ENCODE data around the gene KCNE1. TPM values are rescaled to one million over a fixed set of nuclear protein-coding genes. Genes with fewer than 3 reads are reported as not detected.

KCNE1 gene
- total and polyA plus RNA-seq, 2 of the 13 experiments (the other 11 are each of a cell fraction or from before 2014, with no cell fraction given), result 0.35 TPM; not detected in 1

DNA sequence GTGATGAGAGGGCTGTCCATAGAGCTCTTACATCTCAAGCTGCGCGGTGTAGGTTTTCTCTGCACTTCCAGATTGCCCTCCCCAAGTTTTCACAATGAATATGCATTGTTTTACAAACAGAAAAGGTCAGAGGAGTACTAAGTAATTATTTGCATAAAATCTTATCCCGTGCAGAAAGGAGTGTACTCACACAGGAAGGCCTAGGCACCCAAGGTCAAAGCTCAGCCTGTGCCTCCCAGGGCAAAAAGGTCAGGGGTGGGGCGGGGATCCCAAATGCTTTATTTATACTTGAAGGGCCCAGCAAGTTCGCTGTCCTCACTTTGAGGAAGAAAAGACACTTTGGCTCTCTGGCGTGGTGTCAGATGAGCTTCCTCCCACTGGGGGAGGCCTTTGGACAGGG, 10.3 kb upstream of the KCNE1 start (continued):
- TF ChIP-seq, protein P1, sequence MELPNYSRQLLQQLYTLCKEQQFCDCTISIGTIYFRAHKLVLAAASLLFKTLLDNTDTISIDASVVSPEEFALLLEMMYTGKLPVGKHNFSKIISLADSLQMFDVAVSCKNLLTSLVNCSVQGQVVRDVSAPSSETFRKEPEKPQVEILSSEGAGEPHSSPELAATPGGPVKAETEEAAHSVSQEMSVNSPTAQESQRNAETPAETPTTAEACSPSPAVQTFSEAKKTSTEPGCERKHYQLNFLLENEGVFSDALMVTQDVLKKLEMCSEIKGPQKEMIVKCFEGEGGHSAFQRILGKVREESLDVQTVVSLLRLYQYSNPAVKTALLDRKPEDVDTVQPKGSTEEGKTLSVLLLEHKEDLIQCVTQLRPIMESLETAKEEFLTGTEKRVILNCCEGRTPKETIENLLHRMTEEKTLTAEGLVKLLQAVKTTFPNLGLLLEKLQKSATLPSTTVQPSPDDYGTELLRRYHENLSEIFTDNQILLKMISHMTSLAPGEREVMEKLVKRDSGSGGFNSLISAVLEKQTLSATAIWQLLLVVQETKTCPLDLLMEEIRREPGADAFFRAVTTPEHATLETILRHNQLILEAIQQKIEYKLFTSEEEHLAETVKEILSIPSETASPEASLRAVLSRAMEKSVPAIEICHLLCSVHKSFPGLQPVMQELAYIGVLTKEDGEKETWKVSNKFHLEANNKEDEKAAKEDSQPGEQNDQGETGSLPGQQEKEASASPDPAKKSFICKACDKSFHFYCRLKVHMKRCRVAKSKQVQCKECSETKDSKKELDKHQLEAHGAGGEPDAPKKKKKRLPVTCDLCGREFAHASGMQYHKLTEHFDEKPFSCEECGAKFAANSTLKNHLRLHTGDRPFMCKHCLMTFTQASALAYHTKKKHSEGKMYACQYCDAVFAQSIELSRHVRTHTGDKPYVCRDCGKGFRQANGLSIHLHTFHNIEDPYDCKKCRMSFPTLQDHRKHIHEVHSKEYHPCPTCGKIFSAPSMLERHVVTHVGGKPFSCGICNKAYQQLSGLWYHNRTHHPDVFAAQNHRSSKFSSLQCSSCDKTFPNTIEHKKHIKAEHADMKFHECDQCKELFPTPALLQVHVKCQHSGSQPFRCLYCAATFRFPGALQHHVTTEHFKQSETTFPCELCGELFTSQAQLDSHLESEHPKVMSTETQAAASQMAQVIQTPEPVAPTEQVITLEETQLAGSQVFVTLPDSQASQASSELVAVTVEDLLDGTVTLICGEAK (IDR thresholded peaks at IDR 0.05), result no peak
- TF ChIP-seq, protein P1 (CRISPR knock-in tag; IDR thresholded peaks at IDR 0.05), result no peak
- TF ChIP-seq FOXA3 (CRISPR knock-in tag; IDR thresholded peaks at IDR 0.05) (peak; percentile 81), NFKBIZ (CRISPR knock-in tag; IDR thresholded peaks at IDR 0.05) (0 out of 2 replicates have a peak, but pooled peaks have one; percentile 72), CEBPB (IDR thresholded peaks at IDR 0.05; ENCODE audit: borderline replicate concordance, low read depth, low read length) (no peak), ZNF850 (CRISPR knock-in tag; conservative IDR thresholded peaks at IDR 0.05) (no peak), AHR (CRISPR knock-in tag; IDR thresholded peaks at IDR 0.05) (no peak), TOPORS (CRISPR knock-in tag; IDR thresholded peaks at IDR 0.05) (no peak), MIXL1 (CRISPR knock-in tag; IDR thresholded peaks at IDR 0.05) (peak; percentile 32; the same call in 1 of the 2 replicates), SP5 (CRISPR knock-in tag; IDR thresholded peaks at IDR 0.05; ENCODE audit: borderline replicate concordance, low read depth) (peak; percentile 93), NCOA2 (CRISPR knock-in tag; IDR thresholded peaks at IDR 0.05) (peak; percentile 87), PITX1 (CRISPR knock-in tag; IDR thresholded peaks at IDR 0.05) (peak; percentile 73; the same call in 1 of the 2 replicates), SAP130 (CRISPR knock-in tag; IDR thresholded peaks at IDR 0.05; ENCODE audit: low read depth) (peak; percentile 69; the same call in 1 of the 2 replicates), GATAD2A (CRISPR knock-in tag; IDR thresholded peaks at IDR 0.05) (peak; percentile 78; the same call in 1 of the 2 replicates)
- TF ChIP-seq, protein P2, sequence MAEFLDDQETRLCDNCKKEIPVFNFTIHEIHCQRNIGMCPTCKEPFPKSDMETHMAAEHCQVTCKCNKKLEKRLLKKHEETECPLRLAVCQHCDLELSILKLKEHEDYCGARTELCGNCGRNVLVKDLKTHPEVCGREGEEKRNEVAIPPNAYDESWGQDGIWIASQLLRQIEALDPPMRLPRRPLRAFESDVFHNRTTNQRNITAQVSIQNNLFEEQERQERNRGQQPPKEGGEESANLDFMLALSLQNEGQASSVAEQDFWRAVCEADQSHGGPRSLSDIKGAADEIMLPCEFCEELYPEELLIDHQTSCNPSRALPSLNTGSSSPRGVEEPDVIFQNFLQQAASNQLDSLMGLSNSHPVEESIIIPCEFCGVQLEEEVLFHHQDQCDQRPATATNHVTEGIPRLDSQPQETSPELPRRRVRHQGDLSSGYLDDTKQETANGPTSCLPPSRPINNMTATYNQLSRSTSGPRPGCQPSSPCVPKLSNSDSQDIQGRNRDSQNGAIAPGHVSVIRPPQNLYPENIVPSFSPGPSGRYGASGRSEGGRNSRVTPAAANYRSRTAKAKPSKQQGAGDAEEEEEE (CRISPR knock-in tag; IDR thresholded peaks at IDR 0.05; ENCODE audit: borderline replicate concordance), result no peak
- TF ChIP-seq, protein P3, sequence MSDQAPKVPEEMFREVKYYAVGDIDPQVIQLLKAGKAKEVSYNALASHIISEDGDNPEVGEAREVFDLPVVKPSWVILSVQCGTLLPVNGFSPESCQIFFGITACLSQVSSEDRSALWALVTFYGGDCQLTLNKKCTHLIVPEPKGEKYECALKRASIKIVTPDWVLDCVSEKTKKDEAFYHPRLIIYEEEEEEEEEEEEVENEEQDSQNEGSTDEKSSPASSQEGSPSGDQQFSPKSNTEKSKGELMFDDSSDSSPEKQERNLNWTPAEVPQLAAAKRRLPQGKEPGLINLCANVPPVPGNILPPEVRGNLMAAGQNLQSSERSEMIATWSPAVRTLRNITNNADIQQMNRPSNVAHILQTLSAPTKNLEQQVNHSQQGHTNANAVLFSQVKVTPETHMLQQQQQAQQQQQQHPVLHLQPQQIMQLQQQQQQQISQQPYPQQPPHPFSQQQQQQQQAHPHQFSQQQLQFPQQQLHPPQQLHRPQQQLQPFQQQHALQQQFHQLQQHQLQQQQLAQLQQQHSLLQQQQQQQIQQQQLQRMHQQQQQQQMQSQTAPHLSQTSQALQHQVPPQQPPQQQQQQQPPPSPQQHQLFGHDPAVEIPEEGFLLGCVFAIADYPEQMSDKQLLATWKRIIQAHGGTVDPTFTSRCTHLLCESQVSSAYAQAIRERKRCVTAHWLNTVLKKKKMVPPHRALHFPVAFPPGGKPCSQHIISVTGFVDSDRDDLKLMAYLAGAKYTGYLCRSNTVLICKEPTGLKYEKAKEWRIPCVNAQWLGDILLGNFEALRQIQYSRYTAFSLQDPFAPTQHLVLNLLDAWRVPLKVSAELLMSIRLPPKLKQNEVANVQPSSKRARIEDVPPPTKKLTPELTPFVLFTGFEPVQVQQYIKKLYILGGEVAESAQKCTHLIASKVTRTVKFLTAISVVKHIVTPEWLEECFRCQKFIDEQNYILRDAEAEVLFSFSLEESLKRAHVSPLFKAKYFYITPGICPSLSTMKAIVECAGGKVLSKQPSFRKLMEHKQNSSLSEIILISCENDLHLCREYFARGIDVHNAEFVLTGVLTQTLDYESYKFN (CRISPR knock-in tag; conservative IDR thresholded peaks at IDR 0.05), result peak; percentile 87
- TF ChIP-seq, protein P4, sequence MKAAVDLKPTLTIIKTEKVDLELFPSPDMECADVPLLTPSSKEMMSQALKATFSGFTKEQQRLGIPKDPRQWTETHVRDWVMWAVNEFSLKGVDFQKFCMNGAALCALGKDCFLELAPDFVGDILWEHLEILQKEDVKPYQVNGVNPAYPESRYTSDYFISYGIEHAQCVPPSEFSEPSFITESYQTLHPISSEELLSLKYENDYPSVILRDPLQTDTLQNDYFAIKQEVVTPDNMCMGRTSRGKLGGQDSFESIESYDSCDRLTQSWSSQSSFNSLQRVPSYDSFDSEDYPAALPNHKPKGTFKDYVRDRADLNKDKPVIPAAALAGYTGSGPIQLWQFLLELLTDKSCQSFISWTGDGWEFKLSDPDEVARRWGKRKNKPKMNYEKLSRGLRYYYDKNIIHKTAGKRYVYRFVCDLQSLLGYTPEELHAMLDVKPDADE (CRISPR knock-in tag; IDR thresholded peaks at IDR 0.05), result no peak
